ENCODE results near the gene ENG. TPM values are rescaled to one million over a fixed set of nuclear protein-coding genes. Genes with fewer than 3 reads are reported as not detected.

ENG gene
- total and polyA plus RNA-seq, 2 of the 8 experiments (the other 6 are each of a cell fraction or from before 2014, with no cell fraction given): 1.8 to 4.4 TPM

- Histone ChIP-seq H3K36me3 (ENCODE audit: control insufficient read depth in 2 of 4, insufficient read depth in 4 of 4, low read length in 3 of 4) (no peaks in the 10 kb centered on the region), H4K20me1 (replicated peaks in 1 of 2; ENCODE audit: control insufficient read depth in 1 of 2, insufficient read depth in 2 of 2, low read length in 2 of 2) (no peaks in the 10 kb centered on the region), H2BK12ac (ENCODE audit: low read depth, low read length) (peak overlapping the region; percentile 53; the same call in 1 of the 2 replicates), H3K4me1 (replicated peaks in 1 of 4; ENCODE audit: control insufficient read depth in 3 of 4, insufficient read depth in 4 of 4, low read length in 3 of 4) (peaks cover 0 to 17% (median 12%) of the 10 kb centered on the region in 4 experiments; a peak in 6 of 7 replicates), H2AK5ac (ENCODE audit: low read depth, low read length) (no peak overlapping the region), H3K27ac (ENCODE audit: low read depth, low read length) (no peak overlapping the region), H3K9me3 (ENCODE audit: insufficient read depth in 2 of 2, low read depth in 1 of 2, low read length in 1 of 2) (no peaks in the 10 kb centered on the region), H3K14ac (ENCODE audit: insufficient read length) (no peak overlapping the region), H3K23me2 (ENCODE audit: low read depth, low read length) (peaks cover 9% of the 10 kb centered on the region; the same call in 1 of the 2 replicates), H2BK20ac (ENCODE audit: low read length) (0 out of 2 replicates have a peak overlapping the region, but pooled peaks have one; percentile 34), H3K4me2 (ENCODE audit: insufficient read depth in 1 of 2, low read depth in 2 of 2, low read length in 2 of 2) (peak overlapping the region; percentile 37 to 82), H2AFZ (ENCODE audit: low read length) (0 out of 2 replicates have a peak overlapping the region, but pooled peaks have one; percentile 65), H3K18ac (ENCODE audit: extremely low read depth, low read length) (peak overlapping the region; percentile 81), H3K79me2 (ENCODE audit: control insufficient read depth in 1 of 2, insufficient read depth in 2 of 2, low read length in 2 of 2) (no peaks in the 10 kb centered on the region), H2BK120ac (replicated peaks; ENCODE audit: low read depth, low read length) (no peak overlapping the region), H3K9ac (replicated peaks in 1 of 4; ENCODE audit: extremely low read depth in 1 of 4, low read depth in 3 of 4, low read length in 3 of 4) (no peak overlapping the region; a peak in 1 of 7 replicates), H3K79me1 (ENCODE audit: low read depth, low read length) (no peaks in the 10 kb centered on the region), H3K27me3 (replicated peaks in 1 of 4; ENCODE audit: control insufficient read depth in 3 of 4, extremely low read depth in 1 of 4, insufficient read depth in 3 of 4, low read length in 3 of 4) (peaks cover 0 to 12% (median 7%) of the 10 kb centered on the region in 4 experiments; a peak in 5 of 7 replicates), H4K5ac (ENCODE audit: insufficient read length, low read depth, low read length) (peak overlapping the region; percentile 84), H3K23ac (ENCODE audit: insufficient read length) (no peak overlapping the region), H2BK5ac (ENCODE audit: low read depth, low read length) (peak overlapping the region; percentile 78; the same call in 1 of the 2 replicates), H3K4me3 (ENCODE audit: extremely low read depth in 1 of 4, insufficient read depth in 2 of 4, low read depth in 3 of 4, low read length in 4 of 4) (peak overlapping the region in 2 of 4 experiments; percentile 5 to 48; a peak in 5 of 8 replicates), H4K8ac (ENCODE audit: extremely low read depth, insufficient read depth, low read length) (peak overlapping the region; percentile 91), H2BK15ac (ENCODE audit: low read length) (peak overlapping the region; percentile 75; the same call in 1 of the 2 replicates), H3K56ac (replicated peaks; ENCODE audit: insufficient read length, low read depth, low read length) (peak overlapping the region; percentile 49), H3K4ac (replicated peaks; ENCODE audit: insufficient read length, low read depth, low read length) (peak overlapping the region; percentile 38), H4K91ac (replicated peaks; ENCODE audit: insufficient read length, low read length) (peak overlapping the region; percentile 89)
- WGBS, 2 experiments (ENCODE audit: extremely low coverage in 1 of 2, insufficient coverage in 1 of 2, insufficient read length in 1 of 2, insufficient replicate concordance in 2 of 2, low coverage in 1 of 2, low lambda C conversion rate in 2 of 2, missing lambda C conversion rate in 1 of 2): 15% methylated on average over 32 of the region's 42 CpGs; no CpG with 5 or more reads in 1 of the 2 experiments
- FAIRE-seq: no peak
- peak; percentile 73 to 97 for DNase-seq (ENCODE audit: low read depth in 1 of 2, low spot score in 2 of 2)
- CTCF ChIA-PET (ENCODE audit: partially characterized antibody): interaction anchor here (0.6 to 7.3 kb wide), 42 partner anchors 9 to 292 kb away, joined by 3 to 116 read pairs (median 4); partner anchors contain the start of genes CDK9, ENG, ST6GALNAC4 and ST6GALNAC6
- POLR2A ChIA-PET (ENCODE audit: partially characterized antibody): interaction anchor here (0.6 to 4.8 kb wide), 14 partner anchors 8 to 284 kb away, joined by 3 to 34 read pairs (median 3); no protein-coding TSS in a partner anchor
- TF ChIP-seq HDAC2 (IDR thresholded peaks at IDR 0.05; ENCODE audit: borderline replicate concordance in 1 of 2, low read depth in 2 of 2, low read length in 2 of 2) (0 out of 4 replicates have a peak, but pooled peaks of 1 of the 2 experiments have one; percentile 10), GTF2F1 (IDR thresholded peaks at IDR 0.05; ENCODE audit: borderline replicate concordance, low read depth, low read length) (no peak), BCL11A (IDR thresholded peaks at IDR 0.05; ENCODE audit: low read depth in 2 of 2, low read length in 2 of 2) (no peak), TAF1 (IDR thresholded peaks at IDR 0.05; ENCODE audit: low read depth, low read length) (0 out of 2 replicates have a peak, but pooled peaks have one; percentile 36), POLR2AphosphoS5 (IDR thresholded peaks at IDR 0.05; ENCODE audit: low read depth, low read length) (peak; percentile 74; the same call in 1 of the 2 replicates), RAD21 (IDR thresholded peaks at IDR 0.05 in 1 of 2, conservative IDR thresholded peaks at IDR 0.05 in 1 of 2; ENCODE audit: low read depth in 2 of 2, low read length in 2 of 2) (peak; percentile 27 to 47; a peak in 2 of 4 replicates)
- TF ChIP-seq, protein P1, sequence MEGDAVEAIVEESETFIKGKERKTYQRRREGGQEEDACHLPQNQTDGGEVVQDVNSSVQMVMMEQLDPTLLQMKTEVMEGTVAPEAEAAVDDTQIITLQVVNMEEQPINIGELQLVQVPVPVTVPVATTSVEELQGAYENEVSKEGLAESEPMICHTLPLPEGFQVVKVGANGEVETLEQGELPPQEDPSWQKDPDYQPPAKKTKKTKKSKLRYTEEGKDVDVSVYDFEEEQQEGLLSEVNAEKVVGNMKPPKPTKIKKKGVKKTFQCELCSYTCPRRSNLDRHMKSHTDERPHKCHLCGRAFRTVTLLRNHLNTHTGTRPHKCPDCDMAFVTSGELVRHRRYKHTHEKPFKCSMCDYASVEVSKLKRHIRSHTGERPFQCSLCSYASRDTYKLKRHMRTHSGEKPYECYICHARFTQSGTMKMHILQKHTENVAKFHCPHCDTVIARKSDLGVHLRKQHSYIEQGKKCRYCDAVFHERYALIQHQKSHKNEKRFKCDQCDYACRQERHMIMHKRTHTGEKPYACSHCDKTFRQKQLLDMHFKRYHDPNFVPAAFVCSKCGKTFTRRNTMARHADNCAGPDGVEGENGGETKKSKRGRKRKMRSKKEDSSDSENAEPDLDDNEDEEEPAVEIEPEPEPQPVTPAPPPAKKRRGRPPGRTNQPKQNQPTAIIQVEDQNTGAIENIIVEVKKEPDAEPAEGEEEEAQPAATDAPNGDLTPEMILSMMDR (IDR thresholded peaks at IDR 0.05; ENCODE audit: control extremely low read depth in 1 of 3, insufficient read depth in 1 of 3, low read depth in 1 of 3, low read length in 3 of 3): peak; percentile 57 to 84 (median 60)
Observed at GRCh38 chr9:127825319-127826051, 29.0 kb downstream of the ENG start.
